Fibroblast of the conjunctiva (primary cell): ENCODE results near the gene GSTA3.
"Not testable (repeated sequence)": the region's sequence is repeated elsewhere in the genome, so short reads cannot be mapped to it uniquely, and the experiment has no call there.

Experiments
- DNase-seq: peaks from one replicate; pipeline ENCODE4 v3.0.0-alpha.2; 2010; ENCODE audit warnings: low read depth

GSTA3 gene

DNA sequence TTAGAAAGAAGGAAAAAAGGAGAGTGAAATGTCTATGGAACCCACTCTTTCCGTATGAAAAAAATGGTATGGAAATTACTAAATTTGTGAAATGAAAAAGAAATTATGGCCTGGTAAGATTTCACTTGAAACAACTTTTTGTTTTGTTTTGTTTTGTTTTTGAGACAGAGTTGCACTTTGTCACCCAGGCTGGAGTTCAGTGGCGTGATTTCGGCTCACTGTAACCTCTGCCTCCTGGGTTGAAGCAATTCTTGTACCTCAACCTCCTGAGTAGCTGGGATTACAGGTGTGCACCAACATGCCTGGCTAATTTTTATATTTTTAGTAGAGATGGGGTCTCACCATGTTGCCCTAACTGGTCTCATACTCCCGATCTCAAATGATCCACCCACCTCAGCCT lies 51.1 kb downstream of the GSTA3 start:
- DNase-seq: no peak

GRCh38 chr6:52856137-52856536 lies 53.4 kb downstream of the GSTA3 start:
- not testable (repeated sequence) for DNase-seq

- no peak for DNase-seq
Observed at GRCh38 chr6:52849137-52849536, 60.4 kb downstream of the GSTA3 start.
